CD4-positive, alpha-beta T cell treated with Interferon gamma for 1 hour (primary cell): Measurements from ENCODE around the gene ATP2C2.
"Not testable (repeated sequence)": the region's sequence is repeated elsewhere in the genome, so short reads cannot be mapped to it uniquely, and the experiment has no call there.

Experiments
- DNase-seq: peaks from one replicate; pipeline ENCODE4 v3.0.0-alpha.2; 2020

The ATP2C2 gene

DNA sequence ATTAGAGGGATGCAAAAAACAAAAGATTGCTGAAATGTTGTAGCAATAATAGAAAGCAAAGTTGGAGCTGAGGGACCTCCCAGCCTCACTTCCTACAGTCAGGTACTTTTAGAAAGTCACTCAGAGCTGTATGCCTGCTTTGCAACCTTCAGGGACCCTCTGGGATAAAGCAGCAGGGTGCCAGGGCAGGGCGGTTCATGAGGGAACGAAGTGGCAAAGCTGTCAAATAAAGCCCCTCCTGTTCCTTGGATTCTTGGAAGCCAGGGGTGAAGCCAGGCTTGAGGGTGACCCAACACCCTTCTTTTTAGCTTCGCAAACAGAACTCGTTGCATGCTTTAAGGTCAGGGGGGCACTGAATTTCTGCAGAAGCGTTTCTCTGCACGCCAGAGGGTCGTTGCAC, 767 bp downstream of the ATP2C2 start:
- no peak for DNase-seq

DNA sequence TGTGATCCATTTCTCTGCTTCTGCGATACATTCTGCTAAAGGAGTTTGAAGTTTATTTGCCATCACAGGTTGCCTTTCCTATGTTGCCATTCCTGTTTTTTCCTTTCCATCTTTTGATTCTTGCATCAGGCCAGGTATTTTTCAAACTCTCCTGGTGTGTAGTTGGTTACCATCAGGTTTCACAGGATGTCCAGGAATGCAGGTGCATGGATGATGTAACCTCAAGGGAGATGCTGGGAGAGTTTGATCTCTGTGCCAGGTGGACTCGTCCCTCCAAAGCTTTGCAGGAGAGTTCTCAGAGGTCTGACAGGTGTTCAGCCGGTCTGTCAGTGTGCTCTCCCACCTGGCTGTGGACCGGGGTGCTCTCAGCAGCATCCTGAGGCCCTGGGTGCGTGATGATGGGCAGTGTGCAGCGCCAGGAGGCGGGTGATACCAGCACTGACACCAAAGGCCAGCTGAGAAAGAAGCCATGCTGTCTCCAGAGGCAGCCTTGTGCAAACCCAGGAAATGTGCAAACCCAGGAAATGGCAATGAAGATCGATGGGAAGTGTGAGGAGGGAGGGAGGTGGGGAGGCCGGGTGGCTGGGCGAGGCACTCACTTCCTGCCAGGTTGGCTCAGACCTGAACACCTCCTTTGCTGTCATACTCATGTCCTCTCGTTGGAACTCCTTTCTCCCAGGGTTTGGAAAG, 1.7 kb downstream of the ATP2C2 start:
- no peak for DNase-seq

DNA sequence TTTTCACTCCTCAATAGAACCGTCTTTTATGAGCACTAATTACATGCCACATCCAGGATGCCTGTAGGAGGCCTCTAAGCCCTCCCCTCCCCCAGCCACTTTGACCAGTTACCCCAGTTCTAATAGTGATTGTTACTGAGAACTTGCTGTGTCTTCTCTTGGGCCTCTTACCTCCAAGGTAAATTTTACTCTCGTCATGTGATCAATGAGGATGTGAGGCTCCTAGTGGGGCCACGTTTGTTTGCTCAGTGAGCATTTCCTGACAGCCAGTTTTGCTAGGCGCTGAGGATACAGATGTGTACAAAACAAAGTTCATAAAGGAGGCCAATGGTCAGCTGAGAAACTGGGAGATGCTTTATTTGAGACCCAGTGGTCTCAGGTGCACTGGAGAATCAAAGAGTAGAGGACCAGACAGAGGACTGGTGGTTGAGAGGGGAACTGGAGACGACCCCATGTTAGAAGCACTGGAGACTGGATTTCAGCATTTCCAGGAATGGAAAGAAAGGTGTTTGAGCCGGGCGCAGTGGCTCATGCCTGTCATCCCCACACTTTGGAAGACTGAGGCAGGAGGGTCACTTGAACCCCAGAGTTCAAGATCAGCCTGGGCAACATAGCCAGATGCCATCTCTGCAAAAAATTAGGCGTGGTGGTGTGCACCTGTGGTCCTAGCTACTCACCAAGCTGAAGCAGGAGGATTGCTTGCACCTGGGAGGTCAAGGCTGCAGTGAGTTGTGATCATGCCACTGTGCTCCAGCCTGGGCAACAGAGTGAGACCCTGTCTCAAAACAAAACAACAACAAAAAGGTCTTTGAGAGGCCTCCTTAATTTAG, 2.6 kb downstream of the ATP2C2 start:
- no peak for DNase-seq

DNA sequence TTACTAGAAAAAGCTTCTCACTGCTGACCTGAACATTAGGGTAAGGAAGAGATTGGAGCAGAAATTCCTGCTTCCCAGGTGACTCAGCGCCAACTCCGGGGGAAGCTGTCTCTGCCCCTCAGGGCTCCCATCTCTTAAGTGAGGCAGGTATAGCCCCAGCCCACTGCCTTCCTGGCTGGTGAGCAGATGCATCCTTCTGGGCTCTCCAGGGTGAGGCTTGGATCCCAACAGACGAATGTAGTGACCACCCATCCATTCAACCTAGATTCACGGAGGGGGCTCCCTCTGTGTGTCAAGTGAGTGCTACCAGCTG, 3.2 kb downstream of the ATP2C2 start:
- DNase-seq, result no peak

DNA sequence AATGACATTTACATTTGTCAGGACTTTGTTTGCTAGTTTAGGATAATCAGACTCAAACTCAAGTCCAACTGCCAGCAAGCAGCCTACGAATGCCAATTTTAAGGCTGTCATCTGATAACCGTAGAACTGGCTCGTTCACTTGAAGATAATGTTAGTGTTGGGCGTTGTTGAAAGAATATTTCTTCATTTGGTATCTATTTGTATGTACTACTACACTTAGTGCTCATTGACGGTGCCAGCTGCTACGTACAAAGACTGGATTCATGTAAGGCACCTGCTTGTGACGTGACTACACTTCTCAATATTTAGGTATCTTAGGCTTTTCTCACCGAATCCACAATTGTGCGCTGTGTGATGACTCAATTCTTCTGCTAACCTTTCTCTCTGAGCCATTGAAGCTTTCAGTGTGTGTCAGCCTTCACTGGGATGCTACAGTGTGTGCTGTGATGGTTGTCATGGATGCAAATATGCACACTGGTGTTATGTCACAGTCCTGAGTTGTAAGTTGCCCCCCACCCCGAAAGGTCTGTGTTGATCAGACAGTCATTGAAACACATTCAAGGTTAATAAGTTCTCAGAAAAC, 5.7 kb downstream of the ATP2C2 start:
- no peak for DNase-seq

DNA sequence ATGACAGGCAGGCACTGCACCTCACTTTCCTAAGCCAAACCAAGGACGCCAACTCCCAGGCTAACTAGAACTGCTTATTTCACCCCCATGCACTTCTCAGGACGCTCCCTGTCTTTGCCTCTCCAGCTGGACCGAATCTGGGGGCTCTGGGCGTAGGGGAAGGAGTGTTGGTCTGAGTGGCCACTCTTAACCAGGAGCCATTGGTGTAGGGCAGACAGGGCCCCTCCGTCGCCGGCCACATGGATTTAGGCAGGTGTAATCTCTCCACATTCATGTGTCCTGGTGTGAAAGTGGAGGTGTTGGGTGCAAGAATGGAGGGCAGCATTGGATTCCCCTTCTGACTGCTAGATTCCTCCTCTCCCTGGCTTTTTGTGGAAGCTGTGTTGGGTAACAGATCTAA, 9.8 kb downstream of the ATP2C2 start:
- DNase-seq, result no peak

DNA sequence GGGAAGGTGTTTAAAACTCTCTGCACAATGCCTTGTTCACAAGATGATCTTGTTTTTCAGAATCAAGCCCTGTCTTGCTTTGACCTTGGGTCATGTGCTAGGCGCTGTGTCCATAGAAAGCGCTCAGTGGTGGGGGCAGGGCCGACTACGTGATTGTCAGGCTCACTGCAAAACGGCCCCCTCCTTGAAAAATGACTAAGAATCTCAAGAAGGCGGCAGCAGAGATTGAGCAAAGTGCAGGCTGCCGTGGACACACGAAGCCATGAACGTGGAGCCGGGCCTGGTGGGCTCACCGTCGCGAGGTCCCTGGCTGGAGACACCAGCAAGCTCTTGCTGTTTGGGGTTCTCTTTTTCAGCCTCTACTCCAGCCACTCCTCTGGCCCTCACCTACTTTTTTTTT, 10.2 kb downstream of the ATP2C2 start:
- DNase-seq, result no peak

DNA sequence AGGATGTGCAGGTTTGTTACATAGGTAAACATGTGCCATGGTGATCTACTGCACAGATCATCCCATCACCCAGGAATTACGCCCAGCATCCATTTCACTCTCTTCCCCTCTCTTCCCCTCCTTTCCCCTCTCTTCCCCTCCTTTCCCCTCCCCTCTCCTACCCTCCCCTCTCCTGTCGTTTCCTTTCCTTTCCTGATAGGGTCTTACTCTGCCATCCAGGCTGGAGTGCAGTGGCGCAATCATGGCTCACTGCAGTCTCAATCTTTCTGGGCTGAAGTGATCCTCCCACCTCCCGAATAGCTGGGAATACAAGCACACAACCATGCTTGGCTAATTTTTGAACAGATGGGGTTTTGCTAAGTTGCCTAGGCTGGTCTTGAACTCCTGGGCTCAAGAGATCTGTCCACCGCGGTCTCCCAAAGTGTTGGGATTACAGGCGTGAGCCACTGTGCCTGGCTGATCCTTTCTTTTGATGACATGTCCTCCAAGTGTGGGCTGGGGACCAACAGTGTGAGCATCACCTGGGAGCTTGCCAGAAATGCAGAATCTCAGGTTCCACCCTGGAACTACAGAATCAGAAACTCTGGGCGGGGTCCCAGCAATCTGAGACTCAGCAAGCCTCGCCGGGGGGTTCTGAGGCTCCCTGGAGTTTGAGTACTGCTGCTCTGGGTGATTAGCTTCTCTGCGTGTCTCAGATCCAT, 10.8 kb downstream of the ATP2C2 start:
- no peak for DNase-seq

DNA sequence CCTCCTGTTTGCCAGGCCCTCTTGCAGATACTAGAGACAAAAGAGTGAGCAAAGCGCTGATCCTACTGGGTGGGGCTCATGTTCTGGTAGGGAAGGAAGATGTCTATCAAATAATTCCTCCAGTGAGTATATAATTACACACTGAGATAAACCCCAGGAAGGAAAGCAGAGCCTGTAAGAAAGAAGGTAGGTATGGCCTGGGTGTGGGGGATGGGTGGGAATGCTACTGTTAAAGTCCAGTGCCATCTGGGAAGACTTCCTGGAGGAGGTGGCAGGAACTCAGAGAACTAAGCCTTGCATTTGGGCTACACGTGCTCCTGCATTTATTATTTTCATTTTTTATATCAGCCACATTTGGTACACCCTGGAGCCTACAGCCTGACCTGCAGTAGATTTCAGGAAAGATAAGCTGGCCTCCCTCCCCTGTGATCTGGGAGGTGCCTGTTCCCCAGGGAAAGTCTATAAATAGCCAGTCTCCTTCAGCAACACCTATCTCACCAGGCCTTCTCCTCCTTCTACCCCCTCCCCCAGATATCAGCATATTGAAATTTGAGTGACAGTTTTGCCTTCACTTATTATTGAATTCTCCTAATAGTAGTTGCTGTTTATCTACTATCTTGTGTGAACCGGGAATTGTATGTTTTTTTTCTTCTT, 11.5 kb downstream of the ATP2C2 start:
- no peak for DNase-seq

DNA sequence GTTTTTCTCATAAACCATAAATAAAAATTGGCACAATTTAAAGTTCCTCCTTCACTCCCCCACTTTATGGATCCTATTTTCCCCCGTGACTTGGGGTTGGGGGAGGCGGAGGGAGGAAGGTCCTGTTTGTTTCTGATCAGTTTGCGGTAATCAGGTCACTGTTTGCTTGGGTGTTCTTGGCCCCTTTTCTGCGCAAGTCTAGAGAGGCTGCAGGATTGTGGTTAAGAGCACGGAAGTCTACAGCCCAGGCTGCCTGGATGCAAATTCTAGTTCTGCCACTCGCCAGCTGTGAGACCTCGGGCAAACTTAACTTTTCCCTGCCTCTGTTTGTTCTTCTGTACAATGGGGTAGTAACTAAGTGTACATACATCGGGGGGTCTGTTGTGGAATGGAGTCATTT, 12.1 kb downstream of the ATP2C2 start:
- DNase-seq, result no peak

DNA sequence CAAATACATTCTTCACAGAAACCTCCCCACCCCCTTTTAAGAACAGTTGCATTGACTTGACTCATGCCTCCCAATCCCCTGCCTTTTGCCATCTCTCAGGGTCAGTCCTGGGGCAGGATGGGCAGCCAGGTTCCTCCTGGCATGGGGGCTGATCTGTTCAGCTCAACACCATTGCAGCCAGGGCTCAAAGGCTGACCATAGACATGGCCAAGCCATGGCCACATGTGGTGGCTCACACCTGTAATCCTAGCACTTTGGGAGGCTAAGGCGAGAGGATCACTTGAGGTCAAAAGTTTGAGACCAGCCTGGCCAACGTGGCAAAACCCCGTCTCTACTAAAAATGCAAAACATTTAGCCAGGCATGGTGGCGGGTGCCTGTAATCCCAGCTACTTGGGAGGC, 14.1 kb downstream of the ATP2C2 start:
- no peak for DNase-seq

DNA sequence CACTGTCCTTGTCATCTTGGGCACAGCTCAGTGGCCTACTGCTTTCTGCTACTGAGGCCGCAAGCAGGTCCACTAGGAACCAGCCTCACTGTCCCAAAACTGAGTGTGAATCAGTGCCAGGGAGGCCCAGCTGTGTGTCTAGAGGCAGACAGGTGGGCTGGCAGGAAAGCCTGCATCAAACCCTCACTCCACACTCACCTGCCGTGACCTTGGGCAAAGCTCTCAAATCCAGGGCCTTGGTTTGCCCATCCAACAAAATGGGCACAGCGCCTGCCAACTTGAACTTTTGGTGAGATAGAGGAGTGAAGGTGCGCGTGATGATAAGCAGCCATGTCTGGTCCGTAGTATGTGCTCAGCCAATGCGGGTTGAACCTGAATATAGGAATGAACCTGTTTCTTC, 14.8 kb downstream of the ATP2C2 start:
- DNase-seq, result no peak

DNA sequence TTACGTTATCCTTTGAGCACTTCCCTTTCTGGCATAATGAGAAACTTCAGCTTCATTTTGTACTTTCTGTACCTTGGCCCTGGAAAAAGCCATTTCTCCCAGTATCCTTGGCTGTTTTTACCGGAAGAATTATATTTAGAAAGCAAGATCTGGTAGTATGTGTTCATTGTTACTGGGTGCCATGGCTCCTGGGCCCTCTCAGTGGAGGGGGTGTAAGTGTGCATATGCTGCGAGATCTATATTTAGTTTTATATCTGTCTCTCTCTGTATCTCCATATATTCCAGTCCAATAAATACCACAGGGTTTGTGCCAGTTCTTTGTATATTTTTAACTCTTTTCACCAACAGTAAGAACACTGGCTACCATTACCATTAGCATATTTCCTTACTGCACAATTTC, 17.7 kb downstream of the ATP2C2 start:
- no peak for DNase-seq

DNA sequence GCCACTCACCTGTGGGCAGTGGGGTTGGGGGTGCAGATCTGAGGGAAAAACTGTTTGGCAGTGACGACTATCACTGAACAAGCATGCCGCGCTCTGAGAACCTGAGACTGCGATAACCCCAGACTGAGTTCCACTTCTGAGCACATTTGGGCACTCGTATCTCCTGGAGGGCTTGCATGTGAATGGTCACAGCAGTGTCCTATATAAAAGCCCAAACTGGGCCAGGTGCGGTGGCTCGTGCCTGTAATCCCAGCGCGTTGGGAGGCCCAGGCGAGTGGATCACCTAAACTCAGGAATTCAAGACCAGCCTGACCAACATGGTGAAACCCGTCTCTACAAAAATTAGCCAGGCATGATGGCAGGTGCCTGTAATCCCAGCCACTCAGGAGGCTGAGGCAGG, 18.7 kb downstream of the ATP2C2 start:
- no peak for DNase-seq

DNA sequence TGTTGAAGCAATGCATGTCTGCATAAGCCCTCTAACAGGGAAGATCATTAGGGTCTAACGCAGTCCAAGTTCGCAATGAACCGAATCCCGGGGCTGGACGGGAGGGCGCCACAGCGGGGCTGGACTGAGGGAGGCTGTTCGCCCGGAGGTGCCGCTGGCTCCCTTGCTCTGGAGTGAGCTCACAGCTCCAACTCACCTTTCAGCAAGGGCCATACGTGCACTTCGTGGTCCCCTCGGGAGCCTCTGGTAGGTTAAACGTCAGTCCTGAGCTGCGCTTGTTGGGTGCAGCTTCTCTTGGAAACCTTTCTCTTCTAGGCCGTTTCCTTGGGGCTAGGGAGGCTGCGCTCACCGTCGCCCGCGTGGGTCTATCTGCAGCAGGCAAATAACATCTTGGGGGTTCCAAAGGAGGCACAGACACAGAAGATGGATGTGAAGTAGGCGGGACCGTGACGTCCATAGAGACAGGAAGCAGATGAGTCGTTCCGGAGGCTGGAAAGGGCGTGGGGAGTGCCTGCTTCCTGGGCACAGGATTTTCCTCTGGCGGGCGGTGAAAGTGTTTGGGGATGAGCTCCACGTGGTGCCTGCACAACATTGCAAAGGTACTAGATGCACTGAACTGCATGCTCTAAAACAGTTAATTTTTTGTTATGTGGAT, 21.9 kb downstream of the ATP2C2 start:
- DNase-seq, result no peak

DNA sequence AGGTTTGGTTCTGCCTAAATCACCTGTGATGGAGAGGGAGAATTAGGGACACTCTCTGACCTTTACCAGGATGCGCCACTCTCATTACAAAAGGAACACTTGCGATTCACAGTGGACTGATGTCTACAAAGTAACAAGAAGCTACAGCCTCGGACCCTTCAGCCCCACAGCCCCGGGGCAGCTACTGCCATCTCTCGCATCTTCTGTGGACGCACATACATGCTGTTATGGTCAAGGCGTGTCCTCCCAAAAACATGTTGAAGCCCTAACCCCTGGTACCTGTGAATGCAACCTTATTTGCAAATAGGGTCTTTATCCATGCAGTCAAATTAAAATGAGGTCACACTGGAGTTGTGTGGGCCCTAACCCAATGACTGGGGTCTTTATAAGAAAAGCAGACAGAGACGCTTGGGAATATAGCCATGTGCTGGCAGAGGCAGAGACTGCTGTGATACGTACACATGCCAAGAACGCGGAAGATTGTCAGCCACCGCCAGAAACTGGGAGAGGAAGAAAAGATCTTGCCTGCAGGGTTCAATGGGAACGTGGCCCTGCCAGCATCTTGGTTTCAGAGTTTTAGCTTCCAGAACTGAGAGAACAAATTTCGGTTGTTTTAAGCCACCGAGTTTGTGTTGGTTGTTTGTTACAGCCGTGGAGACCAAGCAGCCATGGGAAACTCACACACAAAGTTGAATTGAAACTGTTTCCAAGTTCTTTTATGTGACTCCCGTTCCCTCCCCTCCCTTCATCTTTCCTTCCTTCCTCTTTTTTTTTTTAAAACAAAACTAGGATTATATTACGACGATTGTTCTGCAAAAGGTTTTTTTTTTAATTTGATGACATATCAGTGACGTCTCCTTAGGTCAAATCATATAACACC, 23.1 kb downstream of the ATP2C2 start:
- no peak for DNase-seq

DNA sequence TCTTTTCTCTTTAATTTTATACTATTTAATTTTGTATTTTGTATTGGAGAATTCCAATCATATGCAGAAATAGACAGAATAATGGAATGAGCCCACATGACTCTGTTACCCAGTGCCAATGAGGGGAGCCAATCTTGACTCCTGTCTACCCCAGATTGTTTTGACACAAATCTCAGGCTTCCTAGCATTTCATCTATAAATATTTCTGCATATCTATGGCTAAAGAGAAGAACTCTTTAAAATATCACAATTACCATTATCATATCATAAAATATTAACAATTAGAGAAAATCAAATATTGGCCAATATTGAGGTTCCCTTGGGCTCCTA, 23.7 kb downstream of the ATP2C2 start:
- no peak for DNase-seq

DNA sequence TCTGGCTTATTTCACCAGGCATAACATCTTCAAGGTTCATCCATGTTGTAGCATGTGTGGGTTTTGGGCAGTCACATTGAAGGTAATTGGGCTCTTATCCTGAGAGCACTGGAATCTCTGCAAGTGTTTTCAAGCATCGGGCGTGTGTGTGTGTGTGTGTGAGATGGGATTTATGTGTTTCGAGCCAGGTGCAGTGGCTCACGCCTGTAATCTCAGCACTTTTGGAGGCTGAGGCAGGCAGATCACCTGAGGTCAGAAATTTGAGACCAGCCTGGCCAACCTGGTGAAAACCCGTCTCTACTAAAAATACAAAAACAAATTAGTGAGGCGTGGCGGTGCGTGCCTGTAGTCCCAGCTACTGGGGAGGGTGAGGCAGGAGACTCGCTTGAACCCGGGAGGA, 27.7 kb downstream of the ATP2C2 start:
- not testable (repeated sequence) for DNase-seq

DNA sequence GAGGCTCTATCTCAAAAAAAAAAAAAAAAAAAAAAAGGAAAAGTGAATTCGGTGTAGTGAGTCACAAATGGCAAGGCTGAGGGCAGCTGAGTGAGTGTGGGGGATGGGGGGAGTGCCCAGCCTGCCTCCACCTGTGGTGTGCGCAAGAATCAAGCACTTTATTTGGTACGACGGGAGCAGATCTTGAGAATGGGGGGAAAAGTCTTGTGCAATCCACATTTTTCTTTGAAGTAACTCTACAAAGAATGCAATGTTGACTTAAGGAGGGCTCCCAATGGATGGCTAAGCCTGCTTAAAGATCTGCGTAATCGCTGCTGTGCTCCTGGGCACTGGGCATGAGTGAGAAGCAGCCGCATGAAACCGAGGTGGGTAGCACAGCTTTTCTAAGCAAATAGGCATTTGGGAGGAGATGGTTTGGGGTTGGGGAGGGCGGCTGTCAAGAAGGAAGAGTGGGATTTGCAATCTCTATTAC, 28.2 kb downstream of the ATP2C2 start:
- no peak for DNase-seq

DNA sequence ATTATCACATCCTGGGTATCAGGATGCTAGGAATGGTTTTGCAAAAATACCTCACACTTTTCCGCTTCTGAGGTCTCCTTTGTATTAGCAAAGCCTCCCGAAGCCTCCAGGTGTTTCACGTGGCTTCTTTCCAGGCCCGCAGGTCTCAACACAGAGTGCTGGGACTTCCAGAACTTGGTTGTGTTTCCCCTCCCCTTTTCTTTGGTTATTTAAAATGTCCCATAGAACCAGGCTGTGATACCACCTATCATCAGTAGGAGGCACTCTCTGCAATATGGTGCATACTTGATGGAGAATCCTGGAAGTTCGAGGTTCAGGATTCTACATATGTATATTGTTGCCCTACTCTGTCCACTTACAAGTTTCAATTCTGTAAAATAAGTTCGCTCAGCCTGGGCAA, 28.8 kb downstream of the ATP2C2 start:
- DNase-seq, result no peak

DNA sequence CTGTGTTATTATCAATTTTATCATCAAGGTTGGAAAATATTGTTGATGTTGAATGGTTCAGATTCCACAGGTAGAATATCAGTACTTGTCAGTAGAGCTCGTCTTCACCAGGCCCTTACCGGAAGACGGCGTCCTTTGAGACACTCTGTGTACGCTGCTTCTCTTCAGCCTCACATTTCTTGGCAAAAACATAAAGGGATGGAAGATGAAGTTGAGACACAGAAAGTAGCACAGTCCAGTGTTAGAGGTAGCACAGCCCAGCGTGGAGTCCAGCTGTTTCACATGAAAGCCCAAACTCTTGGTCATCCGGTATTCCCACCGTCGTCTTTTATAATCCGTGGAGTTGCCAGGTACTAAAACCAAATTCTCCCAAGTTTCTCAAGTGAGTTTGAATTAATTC, 30.4 kb downstream of the ATP2C2 start:
- no peak for DNase-seq

DNA sequence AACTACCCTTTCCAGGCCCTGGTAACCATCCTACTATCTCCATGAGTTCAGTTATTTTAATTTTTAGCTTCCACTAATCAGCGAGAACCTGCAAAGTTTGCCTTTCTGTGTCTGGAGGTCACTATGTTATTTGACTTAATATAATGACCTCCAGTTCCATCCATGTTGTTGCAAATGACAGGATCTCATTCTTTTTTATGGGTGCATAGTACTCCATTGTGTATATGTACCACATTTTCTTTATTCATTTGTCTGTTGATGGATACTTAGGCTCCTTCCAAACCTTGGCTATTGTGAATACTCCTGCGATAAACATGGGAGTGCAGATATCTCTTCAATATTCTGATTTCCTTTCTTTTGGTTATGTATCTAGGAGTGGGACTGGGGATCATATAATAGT, 31.6 kb downstream of the ATP2C2 start:
- not testable (repeated sequence) for DNase-seq
